Panc1 (cell line): ENCODE results near the gene SDK1. TPM values are rescaled to one million over a fixed set of nuclear protein-coding genes. Genes with fewer than 3 reads are reported as not detected.

Source experiments
- ATAC-seq: fragments of 200-7000 bp; cut with Tn5 transposase; 2 replicates; pipeline ENCODE4 v1.9.1; 2020; ENCODE audit warnings: mild to moderate bottlenecking, moderate library complexity
- BruUV-seq: library from RNA; stranded (reverse); fragments of 400-500 nt; replicated peaks from 2 replicates; lab custom pipeline; 2021; lab: Mats Ljungman, UMichigan
- CTCF ChIA-PET: fragments of 300-600 bp; sonication (Branson Sonifier 250); formaldehyde crosslinking; loops from one replicate; lab custom pipeline; 2022; ENCODE audit warnings: antibody characterized with exemption; lab: Charles Lee
- POLR2A ChIA-PET: fragments of 300-600 bp; sonication (Branson Sonifier 250); formaldehyde crosslinking; loops from one replicate; lab custom pipeline; 2022; ENCODE audit warnings: antibody characterized with exemption; lab: Charles Lee
- DNase-seq: peaks from one replicate; pipeline ENCODE4 v3.0.0-alpha.2; 2010; ENCODE audit warnings: low read depth, low spot score
- H3K27ac ChIP-seq: 2 replicates; pipeline ENCODE4 v1.5.1; 2011; ENCODE audit warnings: mild to moderate bottlenecking, low read length, inconsistent platforms
- H3K27me3 ChIP-seq: fragments of 200-500 bp; sonication (Bioruptor generic); 2 replicates; pipeline ENCODE4 v1.6.0; 2014; ENCODE audit warnings: low read length, inconsistent platforms; ENCODE audit not compliant: control insufficient read depth, insufficient read depth
- H3K36me3 ChIP-seq: fragments of 200-500 bp; sonication (Bioruptor generic); 2 replicates; pipeline ENCODE4 v1.5.1; 2014; ENCODE audit warnings: inconsistent platforms, mild to moderate bottlenecking, low read length, moderate library complexity; ENCODE audit not compliant: control insufficient read depth, insufficient read depth
- H3K4me1 ChIP-seq: 2 replicates; pipeline ENCODE4 v1.5.1; 2011; ENCODE audit warnings: inconsistent platforms, mild to moderate bottlenecking, low read length, moderate library complexity; ENCODE audit not compliant: control insufficient read depth, insufficient read depth
- H3K4me3 ChIP-seq, 2 experiments: 2 replicates each; pipeline ENCODE4 v1.5.1; 2011 to 2012; ENCODE audit warnings: low read depth in 2 of 2, low read length in 2 of 2, mild to moderate bottlenecking in 2 of 2, inconsistent platforms in 1 of 2, moderate library complexity in 1 of 2
- H3K9me3 ChIP-seq: fragments of 200-500 bp; sonication (Bioruptor generic); 2 replicates; pipeline ENCODE4 v1.5.1; 2014; ENCODE audit warnings: low read depth, mild to moderate bottlenecking, inconsistent platforms, low read length, moderate library complexity; ENCODE audit not compliant: control insufficient read depth, insufficient read depth
- POLR2AphosphoS5 ChIP-seq: IDR thresholded peaks from 2 replicates; pipeline ENCODE4 v1.6.1; 2012; ENCODE audit warnings: mild to moderate bottlenecking, low read depth, low read length, moderate library complexity
- SIN3A ChIP-seq: IDR thresholded peaks from 2 replicates; pipeline ENCODE4 v1.6.1; 2012; ENCODE audit warnings: low read depth, mild to moderate bottlenecking, low read length, moderate library complexity, borderline replicate concordance; ENCODE audit not compliant: insufficient read depth
- TCF7L2 ChIP-seq: IDR thresholded peaks from 2 replicates; pipeline ENCODE4 v1.6.1; 2011; ENCODE audit warnings: mild to moderate bottlenecking, low read depth, low read length, inconsistent platforms
- in situ Hi-C: cut with HindIII; loops from 2 replicates; pipeline ENCODE4 v1.10.0; 2016; ENCODE audit warnings: low sequenced_read_pairs, low pct_unique_long_range_greater_than_20kb
- intact Hi-C: fragments of 100-400 bp; cut with micrococcal nuclease; formaldehyde crosslinking; loops from one replicate; pipeline ENCODE4 v1.10.0; 2022; ENCODE audit not compliant: unreplicated experiment
- total RNA-seq: library from RNA; stranded (reverse); gene quantifications from one replicate; pipeline ENCODE4 v1.2.1, GENCODE V29; 2021; ENCODE audit not compliant: unreplicated experiment
- TF ChIP-seq, protein P1 (sequence below), 2 experiments: IDR thresholded peaks; 2 replicates each; pipeline ENCODE4 v1.6.1; 2011 to 2012; ENCODE audit warnings: low read depth in 2 of 2, control low read depth in 1 of 2, low read length in 1 of 2, mild to moderate bottlenecking in 1 of 2, moderate library complexity in 1 of 2; ENCODE audit not compliant: insufficient read depth in 1 of 2
- TF ChIP-seq, protein P2 (sequence below): fragments of 450-650 bp; IDR thresholded peaks from 2 replicates; pipeline ENCODE4 v1.5.1; 2017; ENCODE audit warnings: mild to moderate bottlenecking

The SDK1 gene
- total RNA-seq, 1 experiment from 2014 or later = 47.4 TPM

DNA sequence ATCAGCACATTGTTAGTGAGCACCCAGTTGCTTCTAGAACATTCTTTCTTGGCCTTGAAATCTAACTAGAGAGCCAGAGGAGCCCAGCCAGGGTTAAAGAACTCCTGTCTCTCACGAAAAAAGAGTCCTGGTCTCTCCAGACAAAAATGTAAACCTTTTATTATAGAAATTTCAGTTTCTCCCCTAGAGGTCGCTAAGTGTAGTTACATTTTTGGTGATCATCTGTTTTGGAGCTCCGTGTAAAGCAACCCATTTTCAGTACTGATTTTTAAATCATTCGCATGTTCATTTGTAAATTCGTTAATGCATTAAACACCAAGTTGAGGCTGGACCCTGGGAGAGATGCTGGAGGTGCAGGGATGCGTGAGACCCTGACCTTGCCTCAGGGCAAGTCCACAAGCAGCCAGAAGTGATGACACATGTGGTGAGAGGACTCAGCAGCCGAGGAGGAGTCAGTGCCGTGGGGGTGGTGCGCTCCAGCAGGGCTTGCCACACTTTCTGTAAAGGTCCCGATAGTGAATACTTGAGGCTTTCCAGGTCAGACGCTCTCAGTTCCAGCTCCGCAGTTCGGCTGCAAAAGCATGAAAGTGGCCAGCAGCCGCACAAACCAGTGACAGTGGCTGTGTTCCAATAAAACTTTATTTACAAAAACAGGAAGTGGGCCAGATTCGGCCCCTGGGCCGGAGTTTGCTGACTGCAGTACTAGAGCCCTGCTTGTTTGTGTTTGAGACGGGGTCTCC is 802.5 kb downstream of the SDK1 start:
- Histone ChIP-seq H3K36me3 (no peaks in the 10 kb centered on the region), H3K27ac (no peak overlapping the region), H3K27me3 (no peaks in the 10 kb centered on the region), H3K9me3 (no peaks in the 10 kb centered on the region), H3K4me3 (no peak overlapping the region), H3K4me1 (no peaks in the 10 kb centered on the region)
- in situ Hi-C loops = no loop called here
- TF ChIP-seq, protein P1, sequence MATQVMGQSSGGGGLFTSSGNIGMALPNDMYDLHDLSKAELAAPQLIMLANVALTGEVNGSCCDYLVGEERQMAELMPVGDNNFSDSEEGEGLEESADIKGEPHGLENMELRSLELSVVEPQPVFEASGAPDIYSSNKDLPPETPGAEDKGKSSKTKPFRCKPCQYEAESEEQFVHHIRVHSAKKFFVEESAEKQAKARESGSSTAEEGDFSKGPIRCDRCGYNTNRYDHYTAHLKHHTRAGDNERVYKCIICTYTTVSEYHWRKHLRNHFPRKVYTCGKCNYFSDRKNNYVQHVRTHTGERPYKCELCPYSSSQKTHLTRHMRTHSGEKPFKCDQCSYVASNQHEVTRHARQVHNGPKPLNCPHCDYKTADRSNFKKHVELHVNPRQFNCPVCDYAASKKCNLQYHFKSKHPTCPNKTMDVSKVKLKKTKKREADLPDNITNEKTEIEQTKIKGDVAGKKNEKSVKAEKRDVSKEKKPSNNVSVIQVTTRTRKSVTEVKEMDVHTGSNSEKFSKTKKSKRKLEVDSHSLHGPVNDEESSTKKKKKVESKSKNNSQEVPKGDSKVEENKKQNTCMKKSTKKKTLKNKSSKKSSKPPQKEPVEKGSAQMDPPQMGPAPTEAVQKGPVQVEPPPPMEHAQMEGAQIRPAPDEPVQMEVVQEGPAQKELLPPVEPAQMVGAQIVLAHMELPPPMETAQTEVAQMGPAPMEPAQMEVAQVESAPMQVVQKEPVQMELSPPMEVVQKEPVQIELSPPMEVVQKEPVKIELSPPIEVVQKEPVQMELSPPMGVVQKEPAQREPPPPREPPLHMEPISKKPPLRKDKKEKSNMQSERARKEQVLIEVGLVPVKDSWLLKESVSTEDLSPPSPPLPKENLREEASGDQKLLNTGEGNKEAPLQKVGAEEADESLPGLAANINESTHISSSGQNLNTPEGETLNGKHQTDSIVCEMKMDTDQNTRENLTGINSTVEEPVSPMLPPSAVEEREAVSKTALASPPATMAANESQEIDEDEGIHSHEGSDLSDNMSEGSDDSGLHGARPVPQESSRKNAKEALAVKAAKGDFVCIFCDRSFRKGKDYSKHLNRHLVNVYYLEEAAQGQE (IDR thresholded peaks at IDR 0.05; ENCODE audit: insufficient read depth in 1 of 2, low read depth in 2 of 2, low read length in 1 of 2) = no peak
- TF ChIP-seq POLR2AphosphoS5 = no peak
- no peak for TF ChIP-seq TCF7L2
- TF ChIP-seq, protein P2, sequence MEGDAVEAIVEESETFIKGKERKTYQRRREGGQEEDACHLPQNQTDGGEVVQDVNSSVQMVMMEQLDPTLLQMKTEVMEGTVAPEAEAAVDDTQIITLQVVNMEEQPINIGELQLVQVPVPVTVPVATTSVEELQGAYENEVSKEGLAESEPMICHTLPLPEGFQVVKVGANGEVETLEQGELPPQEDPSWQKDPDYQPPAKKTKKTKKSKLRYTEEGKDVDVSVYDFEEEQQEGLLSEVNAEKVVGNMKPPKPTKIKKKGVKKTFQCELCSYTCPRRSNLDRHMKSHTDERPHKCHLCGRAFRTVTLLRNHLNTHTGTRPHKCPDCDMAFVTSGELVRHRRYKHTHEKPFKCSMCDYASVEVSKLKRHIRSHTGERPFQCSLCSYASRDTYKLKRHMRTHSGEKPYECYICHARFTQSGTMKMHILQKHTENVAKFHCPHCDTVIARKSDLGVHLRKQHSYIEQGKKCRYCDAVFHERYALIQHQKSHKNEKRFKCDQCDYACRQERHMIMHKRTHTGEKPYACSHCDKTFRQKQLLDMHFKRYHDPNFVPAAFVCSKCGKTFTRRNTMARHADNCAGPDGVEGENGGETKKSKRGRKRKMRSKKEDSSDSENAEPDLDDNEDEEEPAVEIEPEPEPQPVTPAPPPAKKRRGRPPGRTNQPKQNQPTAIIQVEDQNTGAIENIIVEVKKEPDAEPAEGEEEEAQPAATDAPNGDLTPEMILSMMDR = no peak
- TF ChIP-seq SIN3A = no peak
- BruUV-seq = no TSS peak
- intact Hi-C loops = no loop called here
- ATAC-seq (no peak), DNase-seq (no peak)
- POLR2A ChIA-PET = interaction anchor here (0.6 kb wide), 1 partner anchor 812 kb away, joined by 6 read pairs; no protein-coding TSS in a partner anchor
- CTCF ChIA-PET = interaction anchor here (0.6 to 1.3 kb wide), 4 partner anchors 8 to 798 kb away, joined by 3 to 5 read pairs (median 4); no protein-coding TSS in a partner anchor

DNA sequence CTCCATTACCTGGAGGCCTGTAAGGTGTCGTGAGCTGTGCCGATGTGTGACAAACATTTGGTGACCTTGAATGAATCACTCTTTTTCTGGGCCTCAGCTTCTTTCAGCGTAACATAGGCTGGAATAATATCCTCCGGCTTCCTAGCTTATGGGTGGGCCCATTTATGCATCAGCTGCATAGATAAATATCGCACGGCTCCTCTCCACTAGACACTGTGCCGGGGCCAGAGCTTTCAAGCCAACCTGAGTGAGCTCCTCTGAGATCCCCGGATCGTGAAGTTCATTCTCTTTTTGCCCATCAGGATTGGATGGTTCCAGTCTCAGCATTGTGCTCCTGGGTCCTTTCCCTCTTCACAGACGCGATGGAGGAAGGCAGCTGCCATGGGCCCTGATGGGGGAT is 806.8 kb downstream of the SDK1 start:
- POLR2A ChIA-PET = interaction anchor here (0.5 kb wide), 1 partner anchor 469 kb away, joined by 3 read pairs; no protein-coding TSS in a partner anchor
- DNase-seq = no peak
- Histone ChIP-seq H3K4me3 (no peak overlapping the region), H3K36me3 (no peaks in the 10 kb centered on the region), H3K4me1 (no peaks in the 10 kb centered on the region), H3K9me3 (no peaks in the 10 kb centered on the region), H3K27ac (no peak overlapping the region), H3K27me3 (no peaks in the 10 kb centered on the region)
- ATAC-seq = no peak
- in situ Hi-C loops = no loop called here
- intact Hi-C loops = no loop called here
- TF ChIP-seq POLR2AphosphoS5 (no peak), TCF7L2 (no peak), SIN3A (no peak)
- TF ChIP-seq, protein P2 = no peak
- TF ChIP-seq, protein P1 (IDR thresholded peaks at IDR 0.05; ENCODE audit: insufficient read depth in 1 of 2, low read depth in 2 of 2, low read length in 1 of 2) = no peak
- CTCF ChIA-PET = interaction anchor here (0.6 kb wide), 2 partner anchors 343 to 811 kb away, joined by 3 to 11 read pairs; no protein-coding TSS in a partner anchor
- no TSS peak for BruUV-seq
